ENCODE measurements around the gene CACNA2D4. TPM values are rescaled to one million over a fixed set of nuclear protein-coding genes. Genes with fewer than 3 reads are reported as not detected.

CACNA2D4 gene
- total RNA-seq, 4 donors from 2014 or later: 3.3 to 29.1 (median 11.5) TPM

DNA sequence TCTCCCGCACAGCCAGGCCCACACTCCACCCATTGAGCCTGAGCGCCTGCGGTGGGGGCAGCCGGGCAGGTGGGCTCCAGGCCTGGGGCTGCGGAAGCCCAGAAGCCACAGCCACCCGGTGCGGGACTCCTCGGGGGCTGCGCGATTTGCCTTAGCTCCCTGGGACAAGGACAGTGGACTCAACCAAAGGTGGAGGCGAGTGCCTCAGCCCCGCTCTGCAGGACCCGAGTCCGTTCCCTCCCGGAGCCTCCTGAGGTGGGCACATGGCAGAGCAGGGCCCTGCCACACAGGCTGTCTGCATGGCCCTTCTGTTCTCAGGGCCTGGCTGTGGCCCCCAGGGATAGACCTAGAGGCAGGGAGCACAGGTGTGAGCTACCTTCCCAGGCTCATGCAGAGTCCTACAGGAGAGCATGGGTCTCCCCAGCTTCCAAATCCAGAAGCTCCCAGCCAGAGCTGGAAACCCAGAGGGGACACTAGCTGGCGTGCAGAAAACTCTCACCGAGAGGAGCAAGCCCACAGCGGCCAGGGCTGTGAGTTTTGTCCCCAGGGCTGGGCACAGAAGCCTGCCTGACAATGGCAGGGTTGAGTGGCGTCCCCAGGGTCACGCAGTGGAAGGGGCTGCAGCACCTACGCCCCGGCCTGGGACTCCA, 120.3 kb downstream of the CACNA2D4 start:
- TF ChIP-seq, protein P1, sequence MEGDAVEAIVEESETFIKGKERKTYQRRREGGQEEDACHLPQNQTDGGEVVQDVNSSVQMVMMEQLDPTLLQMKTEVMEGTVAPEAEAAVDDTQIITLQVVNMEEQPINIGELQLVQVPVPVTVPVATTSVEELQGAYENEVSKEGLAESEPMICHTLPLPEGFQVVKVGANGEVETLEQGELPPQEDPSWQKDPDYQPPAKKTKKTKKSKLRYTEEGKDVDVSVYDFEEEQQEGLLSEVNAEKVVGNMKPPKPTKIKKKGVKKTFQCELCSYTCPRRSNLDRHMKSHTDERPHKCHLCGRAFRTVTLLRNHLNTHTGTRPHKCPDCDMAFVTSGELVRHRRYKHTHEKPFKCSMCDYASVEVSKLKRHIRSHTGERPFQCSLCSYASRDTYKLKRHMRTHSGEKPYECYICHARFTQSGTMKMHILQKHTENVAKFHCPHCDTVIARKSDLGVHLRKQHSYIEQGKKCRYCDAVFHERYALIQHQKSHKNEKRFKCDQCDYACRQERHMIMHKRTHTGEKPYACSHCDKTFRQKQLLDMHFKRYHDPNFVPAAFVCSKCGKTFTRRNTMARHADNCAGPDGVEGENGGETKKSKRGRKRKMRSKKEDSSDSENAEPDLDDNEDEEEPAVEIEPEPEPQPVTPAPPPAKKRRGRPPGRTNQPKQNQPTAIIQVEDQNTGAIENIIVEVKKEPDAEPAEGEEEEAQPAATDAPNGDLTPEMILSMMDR (IDR thresholded peaks at IDR 0.05; ENCODE audit: low read depth): no peak

DNA sequence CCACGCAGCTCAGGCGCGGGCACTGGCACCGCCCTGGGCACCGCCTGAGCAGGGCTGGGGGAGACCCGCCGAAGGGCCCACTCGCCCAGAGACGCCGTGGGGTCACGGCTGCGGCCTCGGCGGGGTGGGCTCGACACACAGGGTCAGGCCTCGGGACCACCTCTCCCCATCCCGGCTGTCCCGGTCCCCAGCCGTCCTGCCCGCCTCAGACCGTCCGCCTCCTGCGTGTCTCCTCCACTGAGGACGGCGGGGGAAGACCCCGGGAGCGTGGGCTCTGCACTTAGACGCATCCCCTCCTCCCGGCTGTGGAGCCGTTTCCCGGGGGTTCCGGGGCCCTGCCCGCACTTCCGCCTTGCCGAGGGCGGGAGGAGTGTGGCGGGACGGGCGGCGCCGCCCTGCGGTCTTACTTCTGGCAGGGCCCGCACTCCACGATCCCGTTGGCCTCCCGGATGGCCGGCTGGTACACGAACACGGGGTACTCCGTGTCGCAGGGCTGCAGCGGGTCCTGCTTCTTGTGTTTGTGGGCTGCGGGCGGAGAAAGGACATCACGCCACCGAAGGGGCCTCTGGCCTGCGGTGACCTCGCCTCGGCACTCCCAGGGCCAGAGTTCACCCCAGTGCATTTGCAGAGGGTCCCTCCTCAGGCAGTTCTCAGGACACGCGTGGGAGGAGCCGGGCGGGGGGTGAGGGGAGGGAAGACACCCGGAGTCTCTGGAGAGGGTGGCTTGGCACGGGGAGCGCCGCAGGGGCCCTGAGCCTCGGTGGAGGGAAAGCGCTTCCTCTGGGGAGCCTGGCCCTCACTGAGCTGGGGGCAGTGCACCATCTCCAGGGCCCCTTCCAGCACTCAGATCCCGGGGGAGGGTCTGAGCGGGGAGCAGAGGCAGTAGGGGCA, 121.2 kb downstream of the CACNA2D4 start:
- TF ChIP-seq, protein P1 (IDR thresholded peaks at IDR 0.05; ENCODE audit: low read depth): no peak

DNA sequence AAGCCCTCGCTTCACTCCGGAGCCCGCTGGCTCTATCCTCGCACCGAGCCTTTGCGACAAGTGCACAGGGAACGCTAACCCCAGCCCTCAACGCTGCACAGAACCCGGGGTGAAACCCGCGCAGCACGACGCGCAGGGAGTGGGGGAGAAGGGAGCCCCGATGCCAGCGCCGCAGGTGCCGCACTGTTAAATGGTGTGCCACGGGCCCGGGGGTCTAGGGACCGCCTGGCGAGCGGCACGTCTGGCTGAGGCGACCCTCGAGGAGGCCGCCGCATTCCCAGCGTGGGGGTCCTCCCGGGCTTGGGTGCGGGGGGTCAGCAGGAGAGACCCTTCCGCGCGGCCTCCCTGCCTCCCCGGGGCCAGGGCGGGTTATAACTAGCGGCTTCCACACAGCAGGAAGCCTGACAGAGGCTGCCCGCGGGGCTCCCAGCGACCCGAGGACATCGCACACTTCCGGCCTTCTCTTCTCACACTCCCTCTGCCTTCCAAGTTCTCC, 121.9 kb downstream of the CACNA2D4 start:
- TF ChIP-seq, protein P1 (IDR thresholded peaks at IDR 0.05; ENCODE audit: low read depth): no peak

GRCh38 chr12:1795785-1796514, 122.5 kb downstream of the CACNA2D4 start:
- TF ChIP-seq, protein P1 (IDR thresholded peaks at IDR 0.05; ENCODE audit: low read depth): no peak

DNA sequence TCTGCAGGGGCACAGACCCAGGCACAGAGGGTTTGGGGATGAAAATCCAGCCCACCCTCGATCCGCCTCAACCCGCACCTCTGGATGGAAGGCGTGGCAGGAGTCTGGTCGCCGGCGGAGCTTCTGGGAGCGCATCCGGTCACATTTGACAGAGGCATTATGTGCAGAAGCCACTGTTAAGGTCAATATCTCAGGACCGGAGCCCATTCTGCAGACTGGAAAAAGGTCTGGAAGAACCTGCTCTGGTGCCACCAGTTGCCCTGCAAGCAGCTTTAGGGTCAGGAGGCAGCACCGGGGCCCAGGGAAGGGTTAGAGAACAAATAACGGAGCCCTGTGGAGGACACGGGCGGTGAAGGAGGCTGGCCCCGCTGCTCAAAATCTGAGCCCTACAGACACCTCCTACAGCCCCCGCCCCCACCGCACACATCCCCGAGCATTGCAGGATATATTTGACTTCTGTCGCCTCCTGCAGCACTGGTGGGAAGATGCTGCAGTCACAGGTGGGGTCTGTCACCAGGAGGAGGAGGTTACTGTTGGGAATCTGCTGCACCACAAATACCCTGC, 123.1 kb downstream of the CACNA2D4 start:
- TF ChIP-seq, protein P1 (IDR thresholded peaks at IDR 0.05; ENCODE audit: low read depth): no peak

- TF ChIP-seq, protein P1 (IDR thresholded peaks at IDR 0.05; ENCODE audit: low read depth): no peak
Measured at GRCh38 chr12:1794440-1795090, 123.9 kb downstream of the CACNA2D4 start.
